GM12864 (cell line): ENCODE data around the gene UPK3B.
"Not testable (repeated sequence)": the region's sequence is repeated elsewhere in the genome, so short reads cannot be mapped to it uniquely, and the experiment has no call there.

Experiments used
- DNase-seq: peaks from one replicate; pipeline ENCODE4 v3.0.0-alpha.2; 2011; ENCODE audit warnings: low read depth
- H3K4me3 ChIP-seq: 2 replicates; pipeline ENCODE4 v1.5.1; 2011; ENCODE audit warnings: mild to moderate bottlenecking, low read depth, low read length, control low read depth

The UPK3B gene

GRCh38 chr7:76485822-76486610 lies 24.3 kb upstream of the UPK3B start:
- DNase-seq, H3K4me3 ChIP-seq: not testable (repeated sequence)

- H3K4me3 ChIP-seq, DNase-seq: not testable (repeated sequence)
Observed at GRCh38 chr7:76486618-76487017, 23.7 kb upstream of the UPK3B start.

- DNase-seq, H3K4me3 ChIP-seq: not testable (repeated sequence)
Observed at GRCh38 chr7:76487969-76488368, 22.4 kb upstream of the UPK3B start.

- H3K4me3 ChIP-seq, DNase-seq: not testable (repeated sequence)
Observed at GRCh38 chr7:76492139-76492538, 18.2 kb upstream of the UPK3B start.

GRCh38 chr7:76495717-76496116 lies 14.6 kb upstream of the UPK3B start:
- H3K4me3 ChIP-seq, DNase-seq: not testable (repeated sequence)

- H3K4me3 ChIP-seq, DNase-seq: not testable (repeated sequence)
Observed at GRCh38 chr7:76497918-76498582, 12.3 kb upstream of the UPK3B start.

- not testable (repeated sequence) for H3K4me3 ChIP-seq, DNase-seq
Observed at GRCh38 chr7:76498583-76499200, 11.7 kb upstream of the UPK3B start.

- not testable (repeated sequence) for H3K4me3 ChIP-seq, DNase-seq
Observed at GRCh38 chr7:76499201-76499923, 11.0 kb upstream of the UPK3B start.

- H3K4me3 ChIP-seq, DNase-seq: not testable (repeated sequence)
Observed at GRCh38 chr7:76499924-76500241, 10.5 kb upstream of the UPK3B start.

GRCh38 chr7:76502224-76502623 lies 8.1 kb upstream of the UPK3B start:
- DNase-seq, H3K4me3 ChIP-seq: not testable (repeated sequence)

- not testable (repeated sequence) for DNase-seq, H3K4me3 ChIP-seq
Observed at GRCh38 chr7:76502836-76503235, 7.5 kb upstream of the UPK3B start.

- H3K4me3 ChIP-seq, DNase-seq: not testable (repeated sequence)
Observed at GRCh38 chr7:76503244-76503643, 7.1 kb upstream of the UPK3B start.

- H3K4me3 ChIP-seq, DNase-seq: not testable (repeated sequence)
Observed at GRCh38 chr7:76504351-76505167, 5.8 kb upstream of the UPK3B start.
